ENCODE measurements around the gene XDH. TPM values are rescaled to one million over a fixed set of nuclear protein-coding genes. Genes with fewer than 3 reads are reported as not detected.

Gene XDH
- total RNA-seq, 1 experiment from 2014 or later = 3.1 TPM

DNA sequence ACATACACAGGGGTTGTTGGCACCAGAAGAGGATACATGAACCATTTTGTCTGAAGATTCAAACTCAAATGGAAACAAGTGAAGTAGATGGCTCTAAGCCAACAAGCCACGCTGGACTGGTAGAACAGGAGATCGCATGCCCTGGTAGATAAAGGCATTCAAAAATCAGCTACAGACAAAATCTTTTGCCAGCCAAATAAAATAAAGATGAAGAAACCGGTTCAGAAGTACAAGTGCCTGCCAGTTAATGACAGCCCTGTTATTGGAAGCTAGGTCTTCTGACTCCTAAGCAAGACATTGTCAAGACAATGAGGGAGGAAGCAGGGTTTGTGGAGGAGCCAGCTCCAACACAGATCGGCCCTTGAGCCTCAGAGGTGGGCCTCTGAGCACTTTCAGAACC lies 128.3 kb downstream of the XDH start:
- DNase-seq (ENCODE audit: low read depth) = peak; percentile 22

Other genes starting within 250 kb of the XDH start
- gene CAPN14, start 197.2 kb downstream of the XDH start, total RNA-seq (2014; rRNA removed; shearing (Covaris generic)) = 0.03 and 0.24 TPM in 2 replicates
- 14.1 and 17.5 TPM in 2 replicates for gene EHD3, start 180.6 kb downstream of the XDH start, total RNA-seq (2014; rRNA removed; shearing (Covaris generic))
- gene SRD5A2, start 166.2 kb upstream of the XDH start, total RNA-seq (2014; rRNA removed; shearing (Covaris generic)) = not detected in 2 replicates